Kidney epithelial cell (primary cell): ENCODE measurements around the gene CKMT1A. TPM values are rescaled to one million over a fixed set of nuclear protein-coding genes. Genes with fewer than 3 reads are reported as not detected.

Experiments used
- DNase-seq: peaks from one replicate; pipeline ENCODE4 v3.0.0-alpha.2; 2010; ENCODE audit warnings: low read depth
- H3K27me3 ChIP-seq: 2 replicates; pipeline ENCODE4 v1.6.0; 2011; ENCODE audit warnings: low read length; ENCODE audit not compliant: control insufficient read depth, insufficient read depth
- H3K36me3 ChIP-seq: 2 replicates; pipeline ENCODE4 v1.5.1; 2011; ENCODE audit warnings: low read length; ENCODE audit not compliant: control insufficient read depth, insufficient read depth
- H3K4me3 ChIP-seq: 2 replicates; pipeline ENCODE4 v1.5.1; 2011; ENCODE audit warnings: low read depth, mild to moderate bottlenecking, control low read depth, low read length
- total RNA-seq: library from RNA; depleted of rRNA; stranded (reverse); fragments of >200 nt; gene quantifications from 2 replicates; pipeline ENCODE4 v1.2.3, GENCODE V29; 2015
- TF ChIP-seq, protein P1 (sequence below): IDR thresholded peaks from 2 replicates; pipeline ENCODE4 v1.5.1; 2011; ENCODE audit warnings: mild to moderate bottlenecking, moderate library complexity, low read length, control low read depth, inconsistent platforms; ENCODE audit not compliant: insufficient read depth, poor library complexity, severe bottlenecking

The CKMT1A gene
- total RNA-seq, 1 donor from 2014 or later: 6.5 TPM

DNA sequence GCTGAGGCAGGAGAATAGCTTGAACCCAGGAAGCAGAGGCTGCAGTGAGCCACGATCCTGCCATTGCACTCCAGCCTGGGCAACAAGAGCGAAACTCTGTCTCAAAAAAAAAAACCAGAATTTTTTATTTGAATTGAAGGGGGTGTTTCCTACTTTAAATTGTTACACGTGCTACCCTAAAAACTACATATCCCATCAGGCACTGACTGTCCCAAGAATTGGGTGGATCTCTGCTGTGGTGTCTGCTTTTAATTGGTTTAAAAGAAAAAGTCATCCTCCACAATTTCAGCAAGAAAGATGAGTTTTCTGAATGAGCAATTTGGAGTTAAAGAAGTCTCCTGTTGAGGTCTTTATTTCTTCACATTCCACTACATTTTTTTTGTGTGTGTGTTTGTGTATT, 54.7 kb downstream of the CKMT1A start:
- H3K27me3 ChIP-seq: no peaks in the 10 kb centered on the region
- H3K36me3 ChIP-seq: no peaks in the 10 kb centered on the region
- H3K4me3 ChIP-seq: no peak overlapping the region
- TF ChIP-seq, protein P1, sequence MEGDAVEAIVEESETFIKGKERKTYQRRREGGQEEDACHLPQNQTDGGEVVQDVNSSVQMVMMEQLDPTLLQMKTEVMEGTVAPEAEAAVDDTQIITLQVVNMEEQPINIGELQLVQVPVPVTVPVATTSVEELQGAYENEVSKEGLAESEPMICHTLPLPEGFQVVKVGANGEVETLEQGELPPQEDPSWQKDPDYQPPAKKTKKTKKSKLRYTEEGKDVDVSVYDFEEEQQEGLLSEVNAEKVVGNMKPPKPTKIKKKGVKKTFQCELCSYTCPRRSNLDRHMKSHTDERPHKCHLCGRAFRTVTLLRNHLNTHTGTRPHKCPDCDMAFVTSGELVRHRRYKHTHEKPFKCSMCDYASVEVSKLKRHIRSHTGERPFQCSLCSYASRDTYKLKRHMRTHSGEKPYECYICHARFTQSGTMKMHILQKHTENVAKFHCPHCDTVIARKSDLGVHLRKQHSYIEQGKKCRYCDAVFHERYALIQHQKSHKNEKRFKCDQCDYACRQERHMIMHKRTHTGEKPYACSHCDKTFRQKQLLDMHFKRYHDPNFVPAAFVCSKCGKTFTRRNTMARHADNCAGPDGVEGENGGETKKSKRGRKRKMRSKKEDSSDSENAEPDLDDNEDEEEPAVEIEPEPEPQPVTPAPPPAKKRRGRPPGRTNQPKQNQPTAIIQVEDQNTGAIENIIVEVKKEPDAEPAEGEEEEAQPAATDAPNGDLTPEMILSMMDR: no peak
- DNase-seq: no peak

Other genes with a start within 250 kb of the CKMT1A start
- gene TP53BP1, start 200.7 kb upstream of the CKMT1A start, total RNA-seq: 34.8 and 46.8 TPM in 2 replicates
- 2.0 and 2.5 TPM in 2 replicates for gene MAP1A, start 176.3 kb upstream of the CKMT1A start, total RNA-seq
- gene PPIP5K1, start 103.7 kb upstream of the CKMT1A start, total RNA-seq: 20.8 and 26.2 TPM in 2 replicates
- gene CKMT1B, start 99.8 kb upstream of the CKMT1A start, total RNA-seq: 3.7 and 5.1 TPM in 2 replicates
- under 0.01 and 0.21 TPM in 2 replicates for gene STRC, start 75.1 kb upstream of the CKMT1A start, total RNA-seq
- 1.8 and 5.0 TPM in 2 replicates for gene CATSPER2, start 45.0 kb upstream of the CKMT1A start, total RNA-seq
- 218 and 244 TPM in 2 replicates for gene PDIA3, start 52.6 kb downstream of the CKMT1A start, total RNA-seq
- gene ELL3, start 83.1 kb downstream of the CKMT1A start, total RNA-seq: 1.3 and 3.5 TPM in 2 replicates
- 582 and 942 TPM in 2 replicates for gene SERF2, start 98.5 kb downstream of the CKMT1A start, total RNA-seq
- 0.46 TPM in 1 of 2 replicates, not detected in the other for gene SERINC4, start 106.4 kb downstream of the CKMT1A start, total RNA-seq
- 5.6 and 8.1 TPM in 2 replicates for gene HYPK, start 106.7 kb downstream of the CKMT1A start, total RNA-seq
- 25.5 and 28.6 TPM in 2 replicates for gene MFAP1, start 130.8 kb downstream of the CKMT1A start, total RNA-seq
- 2.1 and 4.5 TPM in 2 replicates for gene WDR76, start 133.1 kb downstream of the CKMT1A start, total RNA-seq